ENCODE data around the gene ANKS1B. TPM values are rescaled to one million over a fixed set of nuclear protein-coding genes. Genes with fewer than 3 reads are reported as not detected.
"Not testable (repeated sequence)": the region's sequence is repeated elsewhere in the genome, so short reads cannot be mapped to it uniquely, and the experiment has no call there.

ANKS1B gene
- total RNA-seq, 2 donors from 2014 or later = not detected

DNA sequence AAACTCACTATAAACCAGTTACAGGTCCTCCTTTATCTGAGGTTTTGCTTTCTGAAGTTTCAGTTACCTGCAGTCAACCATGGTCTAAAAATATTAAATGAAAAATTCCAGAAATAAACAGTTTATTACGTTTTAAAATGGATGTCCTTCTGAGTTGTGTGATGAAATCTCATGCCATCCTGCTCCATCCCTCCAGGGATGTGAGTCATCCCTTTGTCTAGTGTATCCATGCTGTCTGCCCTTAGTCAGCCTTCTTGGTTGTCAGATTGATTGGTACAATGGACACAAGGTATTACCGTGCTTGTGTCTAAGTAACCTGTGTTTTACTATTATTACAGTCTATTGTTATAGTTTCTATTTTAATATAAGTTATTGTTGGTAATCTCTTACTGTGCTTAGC, 1011.3 kb downstream of the ANKS1B start:
- H3K27me3 Mint-ChIP-seq = peaks cover 0 to 16% of the 10 kb centered on the region in 2 donors
- ATAC-seq (no peak), DNase-seq (ENCODE audit: low spot score) (no peak)
- no peaks in the 10 kb centered on the region for H3K9me3 Mint-ChIP-seq
- no peak overlapping the region for H3K4me3 Mint-ChIP-seq
- no peak overlapping the region for H3K27ac Mint-ChIP-seq
- no peaks in the 10 kb centered on the region for H3K36me3 Mint-ChIP-seq
- no peaks in the 10 kb centered on the region for H3K4me1 Mint-ChIP-seq (ENCODE audit: low read depth in 2 of 2)

DNA sequence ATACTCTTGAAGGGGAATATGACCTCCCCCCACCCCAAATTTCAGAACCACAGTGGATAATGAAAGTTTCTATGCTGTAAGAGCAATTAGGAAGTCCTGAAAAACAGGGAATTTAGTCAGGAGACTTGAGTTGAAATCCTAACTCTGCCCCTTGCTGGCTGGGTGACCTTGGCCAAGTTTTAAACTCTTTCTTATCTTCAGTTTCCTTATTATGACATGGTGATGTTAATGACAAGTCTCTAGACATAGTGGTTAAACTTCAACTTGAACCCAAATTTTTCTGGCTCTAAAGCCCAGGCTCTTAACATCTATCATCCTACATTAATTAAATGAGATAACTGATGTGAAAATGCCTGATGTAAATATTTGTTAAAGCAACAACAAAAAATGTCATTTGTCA, 1013.8 kb downstream of the ANKS1B start:
- ATAC-seq (no peak), DNase-seq (ENCODE audit: low spot score) (no peak)
- Mint-ChIP-seq H3K9me3 (no peaks in the 10 kb centered on the region), H3K4me3 (no peak overlapping the region), H3K36me3 (no peaks in the 10 kb centered on the region), H3K27me3 (peaks cover 0 to 8% of the 10 kb centered on the region in 2 donors), H3K27ac (no peak overlapping the region), H3K4me1 (ENCODE audit: low read depth in 2 of 2) (no peaks in the 10 kb centered on the region)

DNA sequence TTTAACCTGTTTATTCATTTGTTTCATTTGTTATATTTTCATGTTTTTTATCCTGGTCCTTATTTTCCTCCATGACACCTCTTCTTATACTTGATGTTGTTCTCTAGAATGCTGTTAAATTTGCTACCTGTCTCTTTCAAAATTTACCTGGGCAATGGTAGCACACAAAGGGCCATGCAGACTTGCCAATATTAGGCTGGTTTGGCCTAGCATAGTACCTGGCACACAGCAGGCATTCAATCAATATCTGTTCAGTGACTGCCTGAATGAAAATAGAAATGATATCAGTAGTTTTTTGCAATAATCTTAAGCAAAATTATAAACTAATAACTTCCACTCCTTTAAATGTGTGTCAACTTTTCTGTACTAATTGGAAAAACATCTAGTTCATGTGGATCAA, 1014.5 kb downstream of the ANKS1B start:
- Mint-ChIP-seq H3K27ac (no peak overlapping the region), H3K9me3 (no peaks in the 10 kb centered on the region)
- ATAC-seq = no peak

DNA sequence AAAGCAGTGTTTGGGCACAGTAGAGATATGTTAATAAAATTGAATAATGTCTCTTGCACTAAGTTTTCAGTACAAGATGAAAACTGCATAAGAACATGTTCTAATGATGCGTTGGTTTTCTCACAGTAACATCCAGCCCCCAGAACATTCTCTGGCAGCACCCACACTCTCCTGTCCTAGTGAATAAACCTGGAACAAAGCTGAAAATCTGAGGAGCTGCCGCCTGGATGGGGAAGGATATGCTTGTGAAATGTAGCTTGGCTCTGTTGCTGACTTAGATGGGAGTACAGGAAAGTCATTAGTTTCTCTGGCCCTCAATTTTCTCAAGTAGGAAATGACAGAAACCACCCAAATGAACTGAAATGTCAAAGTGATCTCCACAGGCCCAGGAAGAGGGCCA, 1015.8 kb downstream of the ANKS1B start:
- Mint-ChIP-seq H3K9me3 (no peaks in the 10 kb centered on the region), H3K27me3 (no peaks in the 10 kb centered on the region), H3K27ac (no peak overlapping the region), H3K4me3 (no peak overlapping the region), H3K36me3 (no peaks in the 10 kb centered on the region), H3K4me1 (ENCODE audit: low read depth in 2 of 2) (no peaks in the 10 kb centered on the region)
- no peak for ATAC-seq
- DNase-seq (ENCODE audit: low spot score) = no peak

More for the DNA sequence above, 1014.5 kb downstream of the ANKS1B start:
- Mint-ChIP-seq H3K27me3 (peaks cover 0 to under 1% of the 10 kb centered on the region in 2 donors), H3K4me1 (ENCODE audit: low read depth in 2 of 2) (no peaks in the 10 kb centered on the region), H3K36me3 (no peaks in the 10 kb centered on the region), H3K4me3 (no peak overlapping the region)
- no peak for DNase-seq (ENCODE audit: low spot score)

DNA sequence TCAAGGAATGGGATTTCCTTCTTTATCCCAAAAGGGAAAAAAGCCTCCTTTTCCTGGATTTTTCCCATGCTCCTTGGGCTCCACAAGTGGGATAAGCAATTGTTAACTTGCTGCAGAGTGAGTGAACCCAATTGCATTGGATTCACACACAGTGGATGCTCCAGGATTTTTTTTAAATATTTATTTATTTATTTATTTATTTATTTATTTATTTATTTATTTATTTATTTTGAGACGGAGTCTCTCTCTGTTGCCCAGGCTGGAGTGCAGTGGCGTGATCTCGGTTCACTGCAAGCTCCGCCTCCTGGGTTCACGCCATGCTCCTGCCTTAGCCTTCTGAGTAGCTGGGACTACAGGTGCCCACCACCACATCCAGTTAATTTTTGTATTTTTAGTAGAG, 1027.6 kb downstream of the ANKS1B start:
- not testable (repeated sequence) for H3K27me3 Mint-ChIP-seq; H3K4me1 Mint-ChIP-seq (ENCODE audit: low read depth in 2 of 2); H3K4me3 Mint-ChIP-seq; ATAC-seq; DNase-seq (ENCODE audit: low spot score); H3K36me3 Mint-ChIP-seq; H3K27ac Mint-ChIP-seq
- H3K9me3 Mint-ChIP-seq = peaks cover 22% of the 10 kb centered on the region

DNA sequence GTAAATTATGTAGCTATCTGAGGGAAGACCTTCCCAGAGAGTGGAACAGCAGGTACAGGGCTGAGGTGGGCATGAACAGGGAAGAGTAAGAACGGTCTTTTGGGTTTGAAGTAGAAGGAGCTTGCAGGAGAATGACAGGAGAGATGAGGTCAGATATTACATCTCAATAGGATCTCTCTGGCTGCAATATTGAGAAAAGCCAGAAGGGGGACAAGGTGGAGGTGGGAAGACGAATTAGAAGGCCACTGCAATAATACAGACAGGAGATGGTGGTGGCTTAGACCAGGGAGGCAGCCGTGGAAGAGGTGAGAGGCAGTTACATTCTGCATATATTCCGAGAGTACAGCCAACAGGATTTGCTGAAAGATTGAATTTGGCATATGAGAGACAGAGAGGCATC, 1029.5 kb downstream of the ANKS1B start:
- DNase-seq (ENCODE audit: low spot score) (no peak), ATAC-seq (no peak)
- Mint-ChIP-seq H3K36me3 (no peaks in the 10 kb centered on the region), H3K27me3 (peaks cover 0 to 14% of the 10 kb centered on the region in 2 donors), H3K4me3 (no peak overlapping the region), H3K27ac (no peak overlapping the region), H3K4me1 (ENCODE audit: low read depth in 2 of 2) (no peaks in the 10 kb centered on the region), H3K9me3 (peaks cover 9% of the 10 kb centered on the region)

DNA sequence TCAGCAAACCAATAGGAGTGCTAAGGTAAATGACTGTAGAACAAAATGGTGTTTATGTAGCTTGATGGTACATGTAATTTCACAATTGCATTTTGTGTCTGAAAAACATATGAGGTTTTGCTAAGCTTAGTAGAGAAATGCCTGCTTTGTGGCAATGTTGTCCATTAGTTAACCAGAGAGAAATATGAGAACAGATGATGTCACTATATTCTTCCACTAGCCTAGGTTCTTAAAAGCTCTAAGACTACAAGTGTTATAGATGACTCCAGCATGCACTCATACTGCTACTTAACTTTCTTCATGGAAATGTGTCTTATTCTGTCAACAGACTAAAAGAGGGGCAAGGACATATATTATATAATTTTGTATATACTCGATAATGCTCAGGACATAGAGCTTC, 1030.2 kb downstream of the ANKS1B start:
- no peak overlapping the region for H3K4me3 Mint-ChIP-seq
- no peaks in the 10 kb centered on the region for H3K36me3 Mint-ChIP-seq
- peaks cover 9% of the 10 kb centered on the region for H3K9me3 Mint-ChIP-seq
- no peak overlapping the region for H3K27ac Mint-ChIP-seq
- DNase-seq (ENCODE audit: low spot score) (no peak), ATAC-seq (no peak)
- H3K4me1 Mint-ChIP-seq (ENCODE audit: low read depth in 2 of 2) = no peaks in the 10 kb centered on the region
- peaks cover 0 to 14% of the 10 kb centered on the region in 2 donors for H3K27me3 Mint-ChIP-seq

DNA sequence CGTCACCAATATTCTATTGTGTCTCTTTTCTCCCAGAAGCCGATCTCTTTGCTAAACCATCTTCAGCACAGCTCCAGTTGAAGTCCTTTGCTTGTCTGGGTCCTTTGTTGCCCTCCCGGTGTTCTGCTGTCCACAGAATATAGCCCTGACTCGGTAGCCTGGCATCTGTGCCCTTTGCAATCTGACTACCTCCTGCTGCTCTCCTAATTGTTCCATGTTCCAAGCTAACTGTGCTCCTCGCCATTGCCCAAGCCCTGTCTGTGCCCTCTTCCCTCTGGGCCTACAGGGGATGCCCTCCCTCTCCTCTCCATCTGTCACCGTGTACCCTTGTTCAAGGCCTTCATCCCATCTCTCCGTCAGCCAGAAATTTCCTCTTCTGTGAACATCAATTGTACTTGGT, 1033.3 kb downstream of the ANKS1B start:
- peaks cover 5% of the 10 kb centered on the region for H3K9me3 Mint-ChIP-seq
- no peak overlapping the region for H3K27ac Mint-ChIP-seq
- ATAC-seq (no peak), DNase-seq (ENCODE audit: low spot score) (no peak)
- no peaks in the 10 kb centered on the region for H3K36me3 Mint-ChIP-seq
- peaks cover 0 to 14% of the 10 kb centered on the region in 2 donors for H3K27me3 Mint-ChIP-seq
- no peaks in the 10 kb centered on the region for H3K4me1 Mint-ChIP-seq (ENCODE audit: low read depth in 2 of 2)
- H3K4me3 Mint-ChIP-seq = no peak overlapping the region

DNA sequence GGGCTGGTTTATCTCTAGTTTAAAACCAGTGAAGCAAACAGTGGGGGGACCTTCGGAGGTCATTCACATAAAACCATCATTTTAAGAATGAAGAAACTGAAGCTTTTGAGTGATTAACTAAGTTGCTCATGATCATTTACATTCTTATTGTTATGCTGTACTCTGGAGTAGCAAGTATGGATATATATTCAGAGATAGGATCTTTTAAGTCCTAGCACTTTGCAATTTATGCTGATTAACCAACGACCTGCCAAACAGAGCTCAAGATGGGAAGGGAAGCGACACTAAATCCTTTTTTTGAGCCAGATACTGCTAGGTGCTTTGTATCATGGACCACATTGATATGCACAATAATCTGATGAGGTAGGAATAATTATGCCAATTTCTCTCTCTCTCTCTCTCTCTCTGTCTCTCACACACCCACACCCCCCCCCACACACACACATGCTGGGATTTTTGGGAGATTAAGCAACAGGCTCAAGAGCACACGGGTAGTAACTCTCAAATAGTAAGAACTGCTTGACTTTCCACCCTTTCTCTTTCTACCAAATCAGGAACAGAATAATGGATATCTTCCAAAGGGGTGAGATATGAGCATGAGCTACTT, 1036.3 kb downstream of the ANKS1B start:
- Mint-ChIP-seq H3K4me3 (no peak overlapping the region), H3K27ac (no peak overlapping the region), H3K36me3 (no peaks in the 10 kb centered on the region), H3K4me1 (ENCODE audit: low read depth in 2 of 2) (no peaks in the 10 kb centered on the region), H3K27me3 (peaks cover 0 to 8% of the 10 kb centered on the region in 2 donors), H3K9me3 (peaks cover 1% of the 10 kb centered on the region)
- DNase-seq (ENCODE audit: low spot score) (no peak), ATAC-seq (no peak)

DNA sequence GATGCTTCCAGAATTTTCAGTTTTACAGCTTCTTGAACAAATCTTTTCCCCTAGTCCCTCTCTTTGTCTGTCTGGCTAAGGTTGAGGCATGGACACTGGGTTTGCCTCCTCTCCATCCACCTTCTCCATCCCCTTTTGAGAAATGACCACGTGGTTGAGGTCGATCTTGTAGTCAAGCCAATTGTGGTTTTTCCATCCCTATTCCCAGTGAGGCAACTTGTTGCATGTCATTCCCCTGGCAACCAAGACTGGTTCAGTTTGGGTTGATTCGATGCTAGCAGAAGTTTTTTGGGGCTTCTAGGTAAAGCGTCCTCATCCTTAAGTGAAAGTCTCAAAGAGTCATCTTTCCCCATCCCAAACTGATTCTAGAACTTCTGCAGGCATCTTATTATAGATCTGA, 1038.9 kb downstream of the ANKS1B start:
- no peak overlapping the region for H3K27ac Mint-ChIP-seq
- H3K36me3 Mint-ChIP-seq = no peaks in the 10 kb centered on the region
- no peaks in the 10 kb centered on the region for H3K27me3 Mint-ChIP-seq
- ATAC-seq (no peak), DNase-seq (ENCODE audit: low spot score) (no peak)
- H3K4me3 Mint-ChIP-seq = no peak overlapping the region
- no peaks in the 10 kb centered on the region for H3K4me1 Mint-ChIP-seq (ENCODE audit: low read depth in 2 of 2)
- no peaks in the 10 kb centered on the region for H3K9me3 Mint-ChIP-seq

DNA sequence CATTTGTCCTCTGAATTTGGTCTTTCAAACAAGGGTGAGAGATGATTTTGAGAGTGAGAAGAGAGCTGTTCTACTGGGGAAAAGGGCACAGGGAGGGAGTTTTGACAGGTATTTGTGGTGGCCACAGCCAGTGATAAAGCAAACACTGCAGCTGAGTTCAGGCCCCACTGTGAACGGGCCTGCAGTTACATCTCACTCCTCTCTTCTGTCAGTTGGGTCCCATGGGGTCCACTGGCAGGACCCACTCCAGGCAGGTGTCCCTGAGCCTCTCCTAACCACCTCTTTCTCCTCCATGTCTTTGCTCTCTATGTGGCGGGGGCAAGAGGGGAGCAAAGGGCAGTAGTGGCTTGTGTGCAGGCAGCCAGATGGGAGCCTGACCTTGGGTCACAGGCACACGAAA, 1044.8 kb downstream of the ANKS1B start:
- DNase-seq (ENCODE audit: low spot score) = no peak
- H3K27me3 Mint-ChIP-seq = peaks cover 2 to 20% of the 10 kb centered on the region in 2 donors
- no peak overlapping the region for H3K27ac Mint-ChIP-seq
- no peaks in the 10 kb centered on the region for H3K4me1 Mint-ChIP-seq (ENCODE audit: low read depth in 2 of 2)
- no peak overlapping the region for H3K4me3 Mint-ChIP-seq
- peaks cover 3% of the 10 kb centered on the region for H3K9me3 Mint-ChIP-seq
- no peaks in the 10 kb centered on the region for H3K36me3 Mint-ChIP-seq
- ATAC-seq = no peak

DNA sequence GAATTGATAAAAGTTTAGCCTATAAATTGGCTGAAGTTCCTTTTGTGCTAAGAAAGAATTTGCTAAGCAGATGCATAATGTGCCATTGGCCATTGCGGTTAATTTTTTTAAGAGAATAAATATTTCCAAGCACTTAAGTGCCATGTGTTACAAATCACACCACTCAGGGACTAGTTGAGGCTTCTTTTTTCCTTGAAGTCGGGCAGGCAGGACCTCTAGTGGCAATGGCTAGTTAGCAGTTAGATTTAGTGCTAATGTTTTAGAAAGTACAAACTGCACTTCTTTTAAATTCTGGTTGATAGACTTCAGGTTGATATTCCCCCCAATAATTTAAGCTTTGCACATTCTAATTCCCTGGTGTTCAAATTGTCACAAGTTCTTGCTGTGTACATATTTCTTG, 1045.4 kb downstream of the ANKS1B start:
- Mint-ChIP-seq H3K27ac (no peak overlapping the region), H3K4me1 (ENCODE audit: low read depth in 2 of 2) (no peaks in the 10 kb centered on the region), H3K27me3 (peaks cover 2 to 20% of the 10 kb centered on the region in 2 donors), H3K9me3 (peaks cover 3% of the 10 kb centered on the region), H3K36me3 (no peaks in the 10 kb centered on the region), H3K4me3 (no peak overlapping the region)
- no peak for ATAC-seq
- DNase-seq (ENCODE audit: low spot score) = no peak

DNA sequence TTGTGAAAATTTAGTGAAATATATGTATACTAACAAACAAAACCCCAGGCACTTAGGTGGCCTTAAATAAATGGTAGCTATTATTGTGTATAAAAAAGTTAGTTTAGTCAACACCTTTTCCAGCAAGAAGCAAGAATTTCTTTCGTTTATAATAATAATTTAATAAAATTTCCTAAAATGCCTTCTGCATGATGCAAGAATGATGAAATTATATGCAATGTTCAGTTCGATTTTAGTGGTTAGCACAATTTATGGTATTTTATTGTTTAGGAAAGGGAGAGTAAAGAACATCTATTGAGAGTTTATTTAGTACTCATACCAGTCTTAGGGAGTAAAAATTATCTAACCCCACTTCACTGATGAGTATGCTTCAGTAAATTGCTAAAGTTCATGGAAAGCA, 1048.9 kb downstream of the ANKS1B start:
- Mint-ChIP-seq H3K27me3 (peaks cover 2 to 20% of the 10 kb centered on the region in 2 donors), H3K4me3 (no peak overlapping the region), H3K36me3 (no peaks in the 10 kb centered on the region), H3K4me1 (ENCODE audit: low read depth in 2 of 2) (no peaks in the 10 kb centered on the region), H3K9me3 (peaks cover 3% of the 10 kb centered on the region), H3K27ac (no peak overlapping the region)
- ATAC-seq (no peak), DNase-seq (ENCODE audit: low spot score) (no peak)

DNA sequence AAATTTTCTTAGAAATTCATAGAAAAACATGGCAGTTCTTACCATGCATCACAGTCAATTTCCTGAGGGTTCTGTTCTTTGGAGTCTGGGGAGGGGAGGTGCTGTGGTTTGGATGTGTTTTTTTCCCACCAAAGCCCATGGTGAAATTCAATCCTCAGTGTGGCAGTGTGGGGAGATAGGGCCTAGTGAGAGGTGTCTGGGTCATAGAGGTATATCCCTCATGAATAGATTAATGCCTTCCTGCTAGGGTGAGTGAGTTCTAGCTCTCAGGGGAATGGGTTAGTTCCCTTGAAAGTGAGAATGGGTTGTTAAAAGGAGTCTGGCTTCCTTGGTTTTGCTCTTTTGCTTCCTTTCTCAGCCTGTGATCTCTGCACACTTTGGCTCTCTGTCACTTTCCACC, 1061.9 kb downstream of the ANKS1B start:
- Mint-ChIP-seq H3K4me1 (ENCODE audit: low read depth in 2 of 2) (no peaks in the 10 kb centered on the region), H3K27me3 (peaks cover 8 to 28% of the 10 kb centered on the region in 2 donors), H3K27ac (no peak overlapping the region), H3K4me3 (no peak overlapping the region), H3K9me3 (peaks cover 11% of the 10 kb centered on the region), H3K36me3 (no peaks in the 10 kb centered on the region)
- ATAC-seq (no peak), DNase-seq (ENCODE audit: low spot score) (no peak)

Measured in natural killer cell treated with Interleukin-12 subunit alpha and Interleukin-12 subunit beta and Interleukin-15 and Interleukin-18, amount 100 ng/mL, for 72 hours (primary cell).